Bone marrow (tissue), 2 donors: ENCODE measurements around the gene PLCD3.

Source experiments
- DNase-seq, 2 donors: peaks; one replicate each; lab custom pipeline; 2025; lab: John Stamatoyannopoulos, UW

Gene PLCD3, protein sequence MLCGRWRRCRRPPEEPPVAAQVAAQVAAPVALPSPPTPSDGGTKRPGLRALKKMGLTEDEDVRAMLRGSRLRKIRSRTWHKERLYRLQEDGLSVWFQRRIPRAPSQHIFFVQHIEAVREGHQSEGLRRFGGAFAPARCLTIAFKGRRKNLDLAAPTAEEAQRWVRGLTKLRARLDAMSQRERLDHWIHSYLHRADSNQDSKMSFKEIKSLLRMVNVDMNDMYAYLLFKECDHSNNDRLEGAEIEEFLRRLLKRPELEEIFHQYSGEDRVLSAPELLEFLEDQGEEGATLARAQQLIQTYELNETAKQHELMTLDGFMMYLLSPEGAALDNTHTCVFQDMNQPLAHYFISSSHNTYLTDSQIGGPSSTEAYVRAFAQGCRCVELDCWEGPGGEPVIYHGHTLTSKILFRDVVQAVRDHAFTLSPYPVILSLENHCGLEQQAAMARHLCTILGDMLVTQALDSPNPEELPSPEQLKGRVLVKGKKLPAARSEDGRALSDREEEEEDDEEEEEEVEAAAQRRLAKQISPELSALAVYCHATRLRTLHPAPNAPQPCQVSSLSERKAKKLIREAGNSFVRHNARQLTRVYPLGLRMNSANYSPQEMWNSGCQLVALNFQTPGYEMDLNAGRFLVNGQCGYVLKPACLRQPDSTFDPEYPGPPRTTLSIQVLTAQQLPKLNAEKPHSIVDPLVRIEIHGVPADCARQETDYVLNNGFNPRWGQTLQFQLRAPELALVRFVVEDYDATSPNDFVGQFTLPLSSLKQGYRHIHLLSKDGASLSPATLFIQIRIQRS

GRCh38 chr17:45132320-45132571, at the start of gene PLCD3:
PLCD3 (minus strand) TSS chr17:45132515; CDS start chr17:45132410, 105 bp downstream.
- DNase-seq = peak in 1 of 2 donors; percentile 58

- DNase-seq = no peak
These were observed 45.2 kb upstream of the PLCD3 start for GRCh38 chr17:45177563-45177962.

- no peak for DNase-seq
These were observed 43.4 kb upstream of the PLCD3 start for GRCh38 chr17:45175759-45176115.

GRCh38 chr17:45172541-45173286, 40.4 kb upstream of the PLCD3 start:
- DNase-seq = peak in 1 of 2 donors; percentile 50

DNA sequence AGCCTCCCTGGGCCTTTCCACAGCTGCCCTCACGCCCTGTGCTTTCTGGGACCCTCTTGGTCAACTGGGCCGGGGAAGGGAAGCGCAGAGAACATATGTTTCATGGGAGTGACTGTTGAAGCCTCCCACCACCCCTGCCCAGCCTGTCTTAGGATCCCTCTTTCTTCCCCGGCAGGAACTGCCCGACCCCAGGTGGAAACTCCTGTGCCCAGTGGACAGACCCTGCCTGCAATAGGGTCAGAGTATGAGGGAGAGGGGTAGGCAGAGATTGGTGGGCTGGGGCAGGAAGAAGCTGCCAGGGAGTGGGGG, 39.9 kb upstream of the PLCD3 start:
- no peak for DNase-seq

GRCh38 chr17:45171338-45172231, 39.3 kb upstream of the PLCD3 start:
- no peak for DNase-seq

DNA sequence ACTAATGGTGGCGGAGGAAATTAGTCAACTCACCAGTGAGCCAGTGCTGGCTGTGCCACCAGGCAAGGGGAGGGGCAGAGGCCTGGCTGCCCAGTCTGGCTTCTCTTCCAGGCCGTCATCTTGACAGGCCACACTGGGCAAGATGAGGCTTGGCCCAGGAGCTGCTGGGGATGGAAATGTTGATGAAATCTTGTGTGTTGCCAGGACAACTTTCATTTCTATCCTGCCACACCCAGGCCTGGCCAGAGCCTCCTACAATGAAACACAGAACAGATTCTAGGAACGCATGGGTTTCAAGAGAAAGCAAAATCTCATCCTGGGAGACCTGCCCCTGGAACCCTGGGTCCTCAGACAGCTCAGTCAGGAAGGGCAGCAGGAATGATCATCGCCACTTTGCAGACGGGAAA, 38.6 kb upstream of the PLCD3 start:
- no peak for DNase-seq

DNA sequence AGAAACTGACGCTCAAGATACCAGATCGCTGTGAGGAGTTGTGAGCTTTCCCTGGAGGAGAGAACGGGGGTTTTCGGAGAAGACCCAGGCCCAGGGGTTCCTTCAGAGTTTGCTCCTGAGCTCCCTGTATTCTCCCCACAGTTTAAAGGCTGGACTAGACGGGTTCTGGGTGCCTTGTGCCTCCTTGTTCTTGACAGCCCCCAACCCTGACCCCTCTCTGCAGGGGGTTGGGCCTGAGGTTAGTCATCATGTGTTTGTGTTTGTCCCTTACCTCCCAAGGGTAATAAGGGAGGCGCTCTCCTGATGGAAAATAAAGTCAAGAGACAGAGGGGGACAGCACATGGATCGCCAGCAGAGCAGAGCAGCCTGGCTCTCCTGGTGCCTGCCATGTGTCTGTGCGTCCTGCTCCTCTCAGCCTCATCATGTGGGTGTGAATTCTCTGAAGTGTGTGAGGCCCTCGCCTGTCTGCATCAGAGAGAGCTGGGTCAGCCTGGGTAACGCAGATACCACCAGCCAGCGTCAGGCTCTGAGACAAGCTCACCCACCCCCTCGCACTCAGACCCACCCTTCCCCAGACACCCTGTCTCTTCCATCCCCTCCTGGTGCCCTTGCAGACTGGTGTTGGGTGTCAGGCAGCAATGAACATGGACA, 38.1 kb upstream of the PLCD3 start:
- no peak for DNase-seq

GRCh38 chr17:45168991-45169752, 36.9 kb upstream of the PLCD3 start:
- no peak for DNase-seq

DNA sequence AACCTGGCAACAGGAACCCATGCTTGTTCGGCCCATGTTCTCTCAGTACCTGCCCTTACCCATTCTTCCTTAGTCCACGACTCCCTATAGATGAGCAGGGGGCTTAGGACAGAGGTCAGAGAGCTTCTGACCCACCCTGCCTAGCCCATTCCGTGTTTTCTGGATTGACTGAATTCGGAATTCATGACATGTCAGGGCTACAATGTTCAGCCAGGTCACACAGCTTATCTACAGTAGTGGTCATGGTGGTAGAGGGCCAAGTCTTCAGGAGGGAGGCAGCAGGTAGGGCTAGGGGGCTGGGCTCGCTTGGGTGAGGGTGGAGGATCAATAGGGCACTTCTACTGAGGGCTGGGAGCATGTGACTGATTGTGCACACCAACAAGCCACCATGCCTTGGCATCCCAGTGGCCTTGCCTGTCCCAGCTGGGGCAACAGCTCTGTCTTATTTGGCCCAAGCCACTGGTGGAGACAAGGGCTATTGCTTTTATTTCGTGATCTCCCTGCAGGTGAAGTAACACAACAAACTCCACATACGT, 32.5 kb upstream of the PLCD3 start:
- no peak for DNase-seq

DNA sequence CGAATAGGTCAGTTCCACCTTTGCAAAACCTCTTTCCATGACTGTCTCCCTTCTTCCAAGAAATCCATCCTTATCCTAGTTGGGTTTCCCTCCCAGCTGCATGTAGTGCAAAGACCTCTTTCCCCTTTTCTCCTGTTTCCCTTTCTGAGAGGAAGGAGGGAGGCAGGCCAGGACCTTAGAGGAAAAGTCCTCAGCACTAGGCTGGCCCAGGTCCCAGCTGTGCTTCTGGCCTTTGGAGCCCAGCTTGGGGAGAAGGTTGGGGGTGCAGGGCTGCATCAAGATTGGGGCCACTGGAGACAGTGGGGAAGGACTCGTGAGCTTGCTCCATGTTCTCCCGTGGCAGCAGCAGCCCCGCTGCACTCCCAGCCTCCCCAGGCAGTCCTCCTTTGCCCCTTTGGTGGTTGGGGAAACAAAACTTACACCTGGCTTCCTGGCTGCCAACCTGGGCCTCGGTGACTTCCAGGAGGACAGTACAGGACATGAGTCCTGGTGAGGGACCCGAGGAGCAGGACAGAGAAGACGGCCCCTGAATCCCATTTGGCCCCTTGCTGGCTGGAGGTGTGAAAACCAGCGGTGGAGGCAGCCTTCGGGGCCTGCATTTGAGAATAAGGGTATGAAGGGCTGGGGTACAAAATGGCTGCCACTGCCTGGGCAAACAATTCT, 29.8 kb upstream of the PLCD3 start:
- no peak for DNase-seq

- peak; percentile 92 to 98 for DNase-seq
These were observed 29.1 kb upstream of the PLCD3 start, which contains the start of gene HEXIM2 for GRCh38 chr17:45161288-45162024. HEXIM2 (plus strand) TSS chr17:45161875; CDS start chr17:45162794, 919 bp downstream.

DNA sequence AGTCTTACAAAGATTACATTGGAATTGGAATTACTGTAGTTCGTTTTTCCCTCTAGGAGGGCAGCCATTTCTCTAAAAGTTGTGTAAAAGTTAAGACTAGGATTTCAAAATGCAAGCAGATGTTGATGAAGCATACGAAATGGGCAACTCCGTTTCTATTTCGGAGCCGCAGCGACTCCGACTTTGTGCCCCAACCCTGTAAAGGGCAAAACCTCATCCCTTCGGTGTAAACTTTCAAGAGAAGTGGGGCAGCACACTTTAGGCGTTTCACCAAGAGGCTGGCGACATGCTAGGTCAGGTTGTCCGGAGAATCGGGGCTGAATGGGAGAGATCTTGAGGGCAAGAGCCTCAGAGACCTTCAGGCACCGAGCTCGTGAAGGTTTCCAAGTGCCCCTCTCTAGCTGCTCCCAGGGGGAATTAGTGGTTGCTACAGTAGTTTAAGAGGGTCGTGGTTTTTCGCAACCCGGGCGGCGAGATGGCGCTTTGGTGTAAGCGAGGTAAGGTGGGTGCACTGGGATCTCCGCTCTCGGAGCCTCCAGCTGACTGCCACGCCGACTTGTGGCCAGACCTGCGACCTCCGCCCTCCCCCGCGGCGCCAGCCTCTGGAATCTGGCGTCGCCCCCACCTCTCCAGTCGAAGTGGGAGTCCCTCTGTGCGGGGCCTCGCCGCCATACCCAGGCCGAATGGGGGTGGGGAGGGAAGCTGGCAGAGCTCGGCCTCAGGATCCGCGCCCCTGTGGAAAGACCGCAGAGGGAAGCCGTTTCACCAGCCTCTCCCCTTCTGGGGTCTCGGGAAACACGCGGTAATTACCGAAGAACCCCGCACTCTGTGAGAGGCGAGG, 28.4 kb upstream of the PLCD3 start:
- peak in 1 of 2 donors; percentile 89 for DNase-seq

GRCh38 chr17:45156242-45156641, 23.9 kb upstream of the PLCD3 start:
- DNase-seq = no peak

GRCh38 chr17:45155483-45155882, 23.2 kb upstream of the PLCD3 start:
- DNase-seq = no peak

DNA sequence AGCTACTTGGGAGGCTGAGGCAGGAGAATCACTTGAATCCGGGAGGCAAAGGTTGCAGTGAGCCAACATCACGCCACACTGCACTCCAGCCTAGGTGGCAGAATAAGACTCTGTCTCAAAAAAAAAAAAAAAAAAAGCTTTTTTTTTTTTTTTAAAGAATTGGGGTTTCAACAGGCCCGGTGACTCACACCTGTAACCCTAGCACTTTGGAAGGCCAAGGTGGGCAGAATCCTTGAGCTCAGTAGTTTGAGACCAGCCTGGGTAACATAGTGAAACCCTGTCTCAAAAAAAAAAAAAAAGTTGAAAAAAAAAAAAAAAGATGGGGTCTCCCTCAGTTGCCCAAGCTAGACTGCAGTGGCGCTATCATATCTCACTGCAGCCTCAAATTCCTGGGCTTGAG, 22.7 kb upstream of the PLCD3 start:
- no peak for DNase-seq

GRCh38 chr17:45150911-45151809, 18.8 kb upstream of the PLCD3 start:
- DNase-seq = no peak
